ENCODE data around the gene MEFV.

MEFV gene

DNA sequence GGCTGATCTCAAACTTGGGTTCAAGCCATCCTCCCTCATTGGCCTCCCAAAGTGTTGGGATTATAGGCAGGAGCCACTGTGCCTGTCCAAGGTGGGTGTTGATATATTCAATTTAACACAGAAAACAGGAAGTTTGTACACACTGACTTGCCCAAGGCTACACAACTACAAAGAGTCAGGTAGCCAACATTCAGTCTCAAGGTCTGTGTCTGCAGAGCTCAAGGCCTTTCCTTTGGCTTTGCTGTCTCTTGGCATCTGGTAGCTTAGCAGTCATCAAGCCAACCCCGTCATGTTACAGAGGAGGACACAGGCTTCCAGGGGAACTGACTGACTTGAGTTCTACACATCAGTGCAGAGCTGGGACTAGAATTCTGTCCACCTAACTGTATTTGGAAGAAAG is 11.9 kb upstream of the MEFV start:
- DNase-seq = no peak

- no peak for DNase-seq
Measured at GRCh38 chr16:3266873-3267537, 10.6 kb upstream of the MEFV start.

DNA sequence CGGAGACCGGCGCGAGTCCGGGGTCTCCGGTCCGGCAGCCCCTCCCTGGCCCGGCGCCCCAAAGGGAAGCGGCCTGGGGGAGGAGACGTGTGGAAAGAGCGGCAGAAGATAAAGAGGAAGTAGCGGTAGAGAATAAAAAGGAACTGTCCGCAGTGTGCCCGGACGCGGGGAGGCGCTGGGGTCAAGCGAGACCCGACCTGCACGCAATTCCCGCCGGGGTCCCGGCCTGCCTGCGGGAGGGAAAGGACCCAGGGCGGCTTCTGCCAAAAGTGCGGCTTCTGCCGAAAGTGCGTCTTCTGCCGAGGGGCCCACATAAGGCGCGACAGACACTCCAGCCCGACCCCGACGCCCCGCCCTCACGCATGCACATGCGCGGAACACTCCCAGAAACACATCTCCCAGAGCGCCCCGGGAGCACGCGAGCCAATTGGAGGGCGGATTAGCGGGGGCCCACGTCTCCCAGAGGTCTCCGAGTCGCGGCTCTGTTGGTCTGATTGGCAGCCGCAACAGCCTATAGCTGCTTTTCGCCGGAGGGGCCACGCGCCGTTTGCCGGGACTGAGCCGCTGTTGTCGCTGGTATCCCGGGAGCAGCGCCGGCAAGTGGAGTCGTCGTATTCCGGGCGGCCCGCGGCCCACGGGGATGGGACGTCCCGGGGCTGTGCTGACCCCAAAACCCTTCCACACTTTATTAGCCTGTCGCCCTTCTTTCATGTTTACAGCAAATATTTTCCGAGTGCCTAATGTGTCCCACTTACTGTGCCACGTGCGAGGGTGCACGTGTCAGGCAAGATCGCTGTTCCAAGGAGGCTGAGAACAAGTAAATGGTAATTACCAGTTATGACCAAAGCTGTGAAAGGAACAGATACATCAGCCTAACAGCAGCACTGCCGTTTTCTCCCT is 8.0 kb upstream of the MEFV start:
- peak; percentile 95 for DNase-seq

DNA sequence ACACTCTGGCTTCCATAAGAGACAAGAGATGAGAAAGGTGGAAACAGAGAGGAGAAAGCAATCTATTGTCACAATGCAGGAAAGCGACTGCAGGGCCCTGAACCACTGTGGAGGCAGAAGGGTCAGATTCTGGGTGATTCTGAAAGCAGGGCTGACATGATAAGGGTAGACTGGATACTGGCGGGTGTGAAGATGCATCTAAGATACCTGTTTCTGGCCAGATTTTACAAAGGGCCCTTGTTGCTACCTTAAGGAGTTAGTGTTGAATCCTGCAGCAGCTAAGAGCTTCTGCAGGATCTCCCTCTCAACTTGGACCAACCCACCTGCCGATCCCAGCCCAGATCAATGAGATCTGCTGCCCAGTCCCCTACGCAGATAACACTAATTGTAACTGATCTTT is 6.1 kb upstream of the MEFV start:
- DNase-seq = no peak

- DNase-seq = no peak
Measured at GRCh38 chr16:3259836-3260235, 3.4 kb upstream of the MEFV start.

GRCh38 chr16:3256866-3257465 is 533 bp upstream of the MEFV start:
- DNase-seq = no peak

GRCh38 chr16:3254309-3254708 is 2.1 kb downstream of the MEFV start:
- no peak for DNase-seq

GRCh38 chr16:3252967-3253366 is 3.5 kb downstream of the MEFV start:
- no peak for DNase-seq

DNA sequence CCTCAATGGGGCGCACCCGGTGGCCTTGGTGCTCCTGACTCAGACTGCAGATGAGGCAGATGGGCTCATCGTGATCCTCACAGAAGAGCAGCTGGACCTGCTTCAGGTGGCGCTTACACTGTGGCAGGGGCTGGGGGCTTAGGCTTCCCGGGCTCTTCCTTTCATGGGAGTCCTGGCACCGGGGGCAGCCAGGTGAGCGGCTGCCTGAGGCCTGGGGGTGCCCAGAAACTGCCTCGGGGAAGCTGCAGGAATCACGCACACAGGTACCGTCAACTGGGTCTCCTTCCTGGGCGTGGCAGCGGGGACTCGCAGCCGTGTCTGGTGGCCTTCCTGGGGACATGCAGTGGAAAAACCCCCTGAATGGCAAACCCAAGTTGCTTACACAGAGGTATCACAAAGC is 7.0 kb downstream of the MEFV start:
- DNase-seq = no peak

DNA sequence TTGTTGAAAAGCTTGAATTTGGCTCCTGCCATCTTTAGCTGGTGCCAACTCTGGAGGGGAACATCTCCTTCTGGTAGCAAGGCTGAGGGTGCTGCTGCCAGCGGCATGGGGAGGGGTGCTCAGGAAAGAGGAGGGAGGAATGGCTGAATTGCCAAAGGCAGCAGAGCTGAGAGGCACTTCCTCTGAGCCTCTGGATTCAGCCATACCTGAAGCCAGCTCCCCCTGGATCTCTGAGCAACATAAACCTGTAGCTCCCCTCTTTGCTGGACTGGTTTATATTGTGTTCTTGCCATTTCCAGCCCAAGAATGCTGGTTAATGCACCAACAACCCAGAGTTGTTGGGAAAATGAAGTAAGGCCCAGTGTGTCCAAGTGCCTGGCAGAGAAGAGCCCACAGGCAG is 7.4 kb downstream of the MEFV start:
- no peak for DNase-seq

DNA sequence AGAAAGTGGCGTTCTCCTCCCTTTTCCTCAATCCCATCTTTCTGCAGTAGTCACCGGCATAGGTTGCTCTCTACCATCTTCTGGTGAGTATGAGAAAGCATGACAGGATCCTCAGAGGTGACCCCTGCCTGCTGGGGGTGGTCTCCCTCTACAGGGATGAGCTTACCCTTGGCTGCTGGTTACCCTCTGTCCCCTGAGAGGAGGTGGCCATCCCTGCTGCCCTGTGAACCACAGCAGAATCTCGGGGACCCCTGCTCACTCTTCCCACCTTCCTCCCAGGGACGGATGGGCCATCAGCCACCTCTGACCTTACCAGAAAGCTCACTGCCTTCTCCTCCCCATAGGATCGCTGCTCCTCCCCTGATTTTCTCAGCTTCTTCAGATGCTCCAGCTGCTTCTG is 7.8 kb downstream of the MEFV start:
- DNase-seq = no peak

GRCh38 chr16:3246876-3247275 is 9.6 kb downstream of the MEFV start:
- no peak for DNase-seq

- no peak for DNase-seq
Measured at GRCh38 chr16:3246002-3246401, 10.4 kb downstream of the MEFV start.

DNA sequence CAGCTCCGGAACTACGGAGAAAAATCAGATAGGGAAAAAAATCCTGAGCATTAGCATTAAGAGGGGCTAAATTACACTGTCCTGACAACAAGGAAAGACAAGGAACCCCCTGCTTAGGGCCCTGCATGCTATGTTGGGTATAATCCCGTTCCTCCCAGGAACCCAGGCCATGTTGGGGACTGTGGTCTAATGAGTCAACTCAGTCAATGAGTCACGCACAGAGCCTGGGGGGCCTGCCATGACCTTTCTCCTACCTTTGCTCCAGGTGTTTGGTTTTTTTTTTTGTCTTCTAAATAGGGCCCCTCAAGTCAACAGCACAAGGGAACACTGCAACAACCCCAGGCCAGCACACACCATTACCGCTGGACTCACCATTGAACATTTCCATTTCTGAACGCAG is 12.6 kb downstream of the MEFV start:
- DNase-seq = no peak

GRCh38 chr16:3242709-3243108 is 13.7 kb downstream of the MEFV start:
- DNase-seq = no peak

DNA sequence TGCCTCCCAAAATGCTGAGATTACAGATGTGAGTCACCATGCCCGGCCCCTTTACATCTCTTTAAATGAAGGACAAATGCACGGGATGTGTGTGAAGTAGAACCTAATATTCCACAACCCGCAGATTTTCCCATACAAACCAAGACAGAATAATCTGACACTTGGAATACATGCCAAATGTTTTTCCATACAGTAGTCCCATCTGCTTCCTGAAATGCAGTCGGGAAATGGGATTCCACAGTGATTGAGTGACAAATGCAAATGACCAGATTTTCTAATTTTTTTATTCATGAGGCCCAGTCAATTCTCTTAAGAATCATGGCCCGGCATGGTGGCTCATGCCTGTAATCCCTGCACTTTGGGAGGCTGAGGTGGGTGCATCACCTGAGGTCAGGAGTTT is 14.7 kb downstream of the MEFV start:
- DNase-seq = no peak

DNA sequence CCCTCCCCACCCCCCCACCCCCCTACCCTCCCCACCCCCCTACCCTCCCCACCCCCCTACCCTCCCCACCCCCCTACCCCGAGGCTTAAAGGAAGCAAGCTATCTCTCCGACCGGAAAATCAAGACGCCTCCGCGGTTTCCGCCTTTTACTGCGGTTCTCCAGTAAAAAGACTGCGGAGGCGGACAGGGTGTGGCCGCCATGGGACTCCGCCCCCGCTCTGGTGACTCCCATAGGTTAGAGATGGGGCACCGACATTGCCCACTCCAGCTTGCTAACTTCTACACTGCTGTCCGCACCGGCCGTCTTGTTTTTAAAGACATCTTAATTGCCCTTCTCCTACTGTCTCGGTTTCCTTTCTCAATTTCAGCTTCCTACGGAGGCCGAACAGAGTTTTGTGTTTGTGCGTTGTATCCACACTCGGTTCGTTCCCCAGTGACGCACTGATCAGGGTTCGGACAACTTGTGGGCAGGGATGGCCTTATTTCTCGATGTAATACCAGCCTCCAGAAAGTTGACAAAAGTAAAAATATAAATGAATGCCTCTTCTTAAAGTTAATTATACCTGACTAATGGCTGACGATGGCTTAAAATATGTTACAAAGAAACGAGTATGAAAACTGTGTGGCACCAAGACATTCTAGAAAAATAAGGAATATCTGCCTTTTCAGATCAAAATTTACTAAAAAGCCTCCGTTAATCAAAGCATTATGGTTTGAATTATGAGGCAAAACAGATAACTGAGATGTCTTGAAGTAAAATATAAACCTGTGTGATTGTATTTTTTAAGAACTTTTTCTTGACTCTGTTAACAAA is 20.4 kb downstream of the MEFV start:
- no peak for DNase-seq

DNA sequence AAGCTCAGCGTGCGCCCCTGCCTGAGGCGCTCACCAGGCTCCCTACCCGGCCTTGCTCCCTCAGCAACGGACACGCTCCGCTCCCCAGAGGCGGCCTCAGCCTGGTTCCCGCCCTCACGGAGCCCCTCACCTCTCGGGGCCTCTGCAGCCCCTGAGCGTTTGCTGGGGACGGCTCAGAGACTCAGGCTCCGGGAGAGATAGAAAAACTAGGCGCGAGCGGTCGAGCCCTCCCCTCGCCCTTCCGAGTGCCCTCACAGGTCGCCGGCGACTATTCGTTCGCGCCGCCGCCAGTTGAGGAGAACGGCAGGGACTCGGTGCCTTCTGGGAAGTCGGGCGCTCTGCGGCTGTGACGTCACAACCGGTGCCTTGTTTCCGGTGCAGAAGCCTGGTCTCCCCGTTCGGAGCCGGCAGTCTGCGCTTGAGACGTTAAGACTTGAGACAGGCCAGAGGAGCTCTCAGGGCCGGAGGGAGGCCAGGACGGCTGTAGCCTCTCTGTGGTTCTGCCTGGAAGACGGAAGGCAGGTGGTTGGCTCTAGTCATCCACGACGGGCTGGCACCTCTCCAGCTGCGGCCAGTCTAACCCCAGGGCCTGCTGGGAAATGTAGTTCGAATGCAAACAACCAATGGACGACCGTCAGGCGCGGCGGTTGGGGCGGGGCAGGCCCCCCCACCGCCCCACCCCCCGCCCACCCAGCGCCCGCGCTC is 21.4 kb downstream of the MEFV start, which contains the start of gene ZNF200:
ZNF200 (minus strand) TSS at position 302 of the 705 bp plus-strand sequence. CDS start 1,403 bp downstream, outside the sequence.
- peak; percentile 85 for DNase-seq

- no peak for DNase-seq
Measured at GRCh38 chr16:3234543-3234856, 21.9 kb downstream of the MEFV start.

DNA sequence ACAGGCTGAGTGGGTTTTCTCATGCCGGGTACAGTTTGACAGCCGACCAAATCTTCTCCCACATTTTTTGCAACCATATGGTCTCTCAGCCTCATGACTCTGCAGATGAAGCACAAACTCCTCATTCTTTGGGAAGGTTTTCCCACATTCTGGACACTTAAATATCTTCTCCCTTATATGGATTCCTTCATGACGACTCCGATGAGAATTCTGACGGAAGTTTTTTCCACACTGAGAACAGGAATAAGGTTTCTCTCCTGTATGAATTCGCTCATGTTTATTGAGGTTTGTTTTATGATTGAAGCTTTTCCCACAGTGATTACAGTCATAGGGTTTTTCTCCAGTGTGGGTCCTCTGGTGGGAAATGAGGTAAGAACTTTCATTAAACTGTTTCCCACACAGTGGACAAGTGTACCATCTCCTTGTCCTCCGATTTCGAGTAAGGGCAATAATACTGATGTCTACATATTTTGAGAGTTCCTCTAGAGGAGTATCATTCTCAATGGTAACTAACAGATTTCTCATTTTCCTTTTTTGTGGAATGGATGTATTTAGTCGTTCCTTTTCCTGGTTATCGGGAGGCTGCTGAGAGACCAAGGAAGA is 32.4 kb downstream of the MEFV start:
- DNase-seq = no peak

- no peak for DNase-seq
Measured at GRCh38 chr16:3220839-3221238, 35.6 kb downstream of the MEFV start.

DNA sequence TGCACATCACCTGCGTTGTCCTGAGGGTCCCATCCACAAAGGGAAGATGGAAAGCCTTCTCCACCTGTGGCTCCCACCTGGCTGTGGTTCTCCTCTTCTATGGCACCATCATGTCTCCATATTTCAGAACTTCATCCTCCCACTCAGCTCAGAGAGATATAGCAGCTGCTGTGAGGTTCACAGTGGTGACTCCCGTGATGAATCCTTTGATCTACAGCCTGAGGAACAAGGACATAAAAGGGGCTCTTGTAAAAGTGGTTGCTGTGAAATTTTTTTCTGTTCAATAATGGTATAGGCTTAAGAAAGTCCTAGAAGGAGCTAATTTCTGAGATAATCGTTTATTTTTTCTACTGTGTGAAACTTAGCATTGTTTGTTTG is 40.2 kb downstream of the MEFV start:
- DNase-seq = no peak

Data from activated gamma-delta T cell (primary cell).